ENCODE results near the gene LMAN2. TPM values are rescaled to one million over a fixed set of nuclear protein-coding genes. Genes with fewer than 3 reads are reported as not detected.

Gene LMAN2, protein sequence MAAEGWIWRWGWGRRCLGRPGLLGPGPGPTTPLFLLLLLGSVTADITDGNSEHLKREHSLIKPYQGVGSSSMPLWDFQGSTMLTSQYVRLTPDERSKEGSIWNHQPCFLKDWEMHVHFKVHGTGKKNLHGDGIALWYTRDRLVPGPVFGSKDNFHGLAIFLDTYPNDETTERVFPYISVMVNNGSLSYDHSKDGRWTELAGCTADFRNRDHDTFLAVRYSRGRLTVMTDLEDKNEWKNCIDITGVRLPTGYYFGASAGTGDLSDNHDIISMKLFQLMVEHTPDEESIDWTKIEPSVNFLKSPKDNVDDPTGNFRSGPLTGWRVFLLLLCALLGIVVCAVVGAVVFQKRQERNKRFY
- 118 TPM for polyA plus RNA-seq (ENCODE audit: insufficient read length)
- long read RNA-seq, donor 1, transcript LMAN2-201 (8 exons, 1,800 nt), result major isoform, 75 of 90 reads
- long read RNA-seq, donor 1, partial matches to known transcripts, result 5 of 90 reads
- long read RNA-seq, donor 1, other reads (novel, unspliced or antisense), result 8 of 90 reads
- long read RNA-seq, donor 2, transcript LMAN2-201 (8 exons, 1,800 nt), result major isoform, 52 of 65 reads
- long read RNA-seq, donor 2, partial matches to known transcripts, result 0 of 65 reads
- long read RNA-seq, donor 2, other reads (novel, unspliced or antisense), result 8 of 65 reads
- long read RNA-seq, donor 3, transcript LMAN2-201 (8 exons, 1,800 nt), result major isoform, 54 of 55 reads
- long read RNA-seq, donor 3, partial matches to known transcripts, result 0 of 55 reads
- long read RNA-seq, donor 3, other reads (novel, unspliced or antisense), result 0 of 55 reads
- long read RNA-seq, donor 4, partial matches to known transcripts, result 0 of 5 reads
- long read RNA-seq, donor 4, other reads (novel, unspliced or antisense), result 0 of 5 reads
- long read RNA-seq, donor 5, transcript LMAN2-201 (8 exons, 1,800 nt), result major isoform, 107 of 120 reads
- long read RNA-seq, donor 5, partial matches to known transcripts, result 0 of 120 reads
- long read RNA-seq, donor 5, other reads (novel, unspliced or antisense), result 12 of 120 reads
- long read RNA-seq, donor 6, transcript LMAN2-201 (8 exons, 1,800 nt), result major isoform, 56 of 101 reads
- long read RNA-seq, donor 6, partial matches to known transcripts, result 21 of 101 reads
- long read RNA-seq, donor 6, other reads (novel, unspliced or antisense), result 21 of 101 reads
- long read RNA-seq, donor 7, transcript LMAN2-201 (8 exons, 1,800 nt), result major isoform, 85 of 126 reads
- long read RNA-seq, donor 7, partial matches to known transcripts, result 33 of 126 reads
- long read RNA-seq, donor 7, other reads (novel, unspliced or antisense), result 5 of 126 reads
- long read RNA-seq, donor 8, transcript LMAN2-201 (8 exons, 1,800 nt), result major isoform, 32 of 33 reads
- long read RNA-seq, donor 8, partial matches to known transcripts, result 0 of 33 reads
- long read RNA-seq, donor 8, other reads (novel, unspliced or antisense), result 0 of 33 reads

DNA sequence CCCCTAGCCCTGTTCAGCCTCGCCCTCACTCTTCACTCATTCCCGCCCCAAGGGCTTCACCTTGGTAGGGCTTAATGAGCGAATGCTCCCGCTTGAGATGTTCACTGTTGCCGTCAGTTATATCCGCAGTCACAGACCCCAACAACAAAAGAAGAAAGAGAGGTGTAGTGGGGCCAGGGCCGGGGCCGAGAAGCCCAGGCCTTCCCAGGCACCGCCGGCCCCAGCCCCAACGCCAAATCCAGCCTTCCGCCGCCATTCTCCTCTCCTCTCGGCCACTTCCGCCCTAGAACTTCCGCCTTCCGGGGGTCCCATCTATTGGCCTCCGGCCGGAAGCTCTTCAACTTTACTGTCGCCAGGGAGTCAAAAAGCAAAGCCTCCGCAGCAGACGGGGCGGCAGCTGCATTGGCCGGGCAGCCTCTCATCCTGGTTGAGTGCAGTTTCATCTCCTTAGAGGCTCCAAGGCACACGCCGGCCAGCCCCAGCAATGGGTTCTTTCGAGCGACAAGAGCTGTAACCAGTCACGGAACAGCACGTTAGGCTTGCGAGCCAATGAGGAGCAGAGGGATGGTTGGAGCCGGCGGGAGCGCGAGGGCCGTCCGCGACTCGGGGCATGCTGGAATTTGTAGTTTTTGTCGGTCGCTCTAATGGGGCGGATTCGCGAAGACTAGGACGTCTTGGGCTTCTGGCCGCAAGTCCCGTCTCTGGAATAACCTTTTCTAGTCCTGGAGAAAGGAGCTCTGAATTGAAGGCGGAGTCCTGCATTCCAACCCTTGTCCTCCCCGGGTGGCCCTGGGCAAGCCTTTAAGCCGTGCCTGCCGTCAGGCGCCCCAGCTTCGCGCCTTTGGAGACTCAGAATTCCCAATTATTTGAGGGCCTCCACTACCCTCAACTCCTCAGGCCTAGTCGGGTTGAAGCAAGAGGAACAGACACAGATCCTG lies at the start of gene LMAN2:
Gene LMAN2 (minus strand): TSS at position 277 of the 938 bp plus-strand sequence. CDS start 21 bp downstream, at position 256.
- DNase-seq, result peak; percentile 95

- no peak for DNase-seq
Measured at GRCh38 chr5:177399997-177400868, 48.8 kb upstream of the LMAN2 start, which contains the start of gene PFN3. PFN3 (minus strand) TSS chr5:177400661; CDS start chr5:177400576, 85 bp downstream.

DNA sequence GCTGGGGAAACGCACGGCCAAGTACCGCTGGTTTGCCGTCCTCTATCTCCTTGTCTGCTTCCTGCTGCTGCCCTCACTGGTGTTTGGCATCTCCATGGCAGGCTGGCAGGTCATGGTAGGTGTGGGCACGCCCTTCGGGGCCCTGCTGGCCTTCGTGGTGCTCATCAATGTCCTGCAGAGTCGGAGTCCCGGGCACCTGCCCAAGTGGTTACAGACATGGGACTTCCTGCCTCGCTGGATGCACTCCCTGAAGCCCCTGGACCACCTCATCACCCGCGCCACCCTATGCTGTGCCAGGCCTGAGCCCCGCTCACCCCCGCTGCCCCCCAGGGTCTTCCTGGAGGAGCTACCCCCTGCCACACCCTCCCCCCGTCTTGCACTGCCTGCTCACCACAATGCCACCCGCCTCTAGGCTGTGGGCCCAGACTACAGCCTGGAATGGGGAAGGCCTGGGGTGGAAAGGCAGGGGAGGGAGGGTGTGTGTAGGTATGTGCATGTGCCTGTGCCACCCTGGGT lies 46.5 kb upstream of the LMAN2 start:
- no peak for DNase-seq

- no peak for DNase-seq
Measured at GRCh38 chr5:177396807-177397206, 45.3 kb upstream of the LMAN2 start.

DNA sequence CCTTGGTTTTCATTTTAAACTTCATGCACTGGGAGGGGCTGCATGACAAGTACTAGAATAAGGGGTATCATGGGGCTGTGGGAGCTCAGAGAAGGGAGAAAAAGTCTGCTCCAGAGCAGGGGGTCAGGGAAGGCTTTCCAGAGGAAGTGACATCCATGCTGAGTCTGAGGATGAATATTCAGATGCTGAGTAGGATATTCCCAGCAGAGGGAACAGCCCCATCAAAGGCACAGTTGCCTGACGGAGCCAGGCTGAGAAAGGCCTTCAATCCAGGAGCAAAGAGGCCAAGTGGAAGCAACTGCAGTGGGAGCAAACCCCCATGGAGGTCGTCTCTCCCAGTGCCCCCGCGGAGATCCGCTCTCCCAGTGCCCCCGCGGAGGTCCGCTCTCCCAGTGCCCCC lies 44.6 kb upstream of the LMAN2 start:
- no peak for DNase-seq

GRCh38 chr5:177393990-177394389 lies 42.5 kb upstream of the LMAN2 start:
- DNase-seq, result no peak

DNA sequence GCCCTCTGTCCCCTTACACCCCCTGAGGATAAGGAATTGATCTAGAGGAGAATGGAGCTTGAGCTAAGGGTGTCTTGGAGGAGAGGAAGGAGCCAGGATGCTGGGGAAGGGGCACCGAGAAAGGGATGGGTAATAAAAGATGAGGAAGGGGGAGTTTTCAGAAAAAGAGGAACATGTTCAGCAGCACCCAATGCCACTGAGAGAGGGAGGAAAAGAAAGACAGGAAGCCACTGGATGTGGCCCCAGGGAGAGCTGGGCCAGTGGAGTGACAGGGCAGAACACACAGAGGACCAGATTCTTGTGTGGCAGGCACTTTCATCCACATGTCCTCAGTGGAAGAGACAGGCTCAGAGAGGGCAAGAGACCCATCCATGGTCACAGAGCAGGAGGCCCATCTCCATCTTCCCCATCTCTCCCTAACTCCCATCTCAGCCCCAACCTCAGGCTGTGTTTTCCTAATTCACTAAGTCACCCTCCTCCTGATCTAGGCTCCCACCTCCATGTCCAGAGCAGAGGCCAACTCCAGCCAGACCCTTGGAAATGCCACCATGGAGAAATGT lies 41.8 kb upstream of the LMAN2 start:
- DNase-seq, result no peak

DNA sequence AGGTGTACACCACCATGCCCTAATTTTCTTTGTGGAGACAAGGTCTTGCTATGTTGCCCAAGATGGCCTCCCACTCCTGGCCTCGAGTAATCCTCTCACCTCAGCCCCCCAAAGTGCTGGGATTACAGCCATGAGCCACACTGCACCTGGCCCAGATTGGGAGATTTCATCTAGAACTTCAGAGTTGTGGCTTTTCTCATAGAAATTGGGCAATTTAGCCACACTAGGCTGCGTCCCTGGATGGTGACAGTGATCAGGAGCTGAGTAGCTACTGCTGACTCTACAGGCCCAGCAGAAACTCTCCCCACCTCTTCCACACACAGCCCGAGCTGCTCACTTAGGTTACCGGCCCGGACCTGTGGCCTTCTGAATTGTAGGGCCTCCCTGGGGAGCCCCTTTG lies 41.3 kb upstream of the LMAN2 start:
- DNase-seq, result no peak

DNA sequence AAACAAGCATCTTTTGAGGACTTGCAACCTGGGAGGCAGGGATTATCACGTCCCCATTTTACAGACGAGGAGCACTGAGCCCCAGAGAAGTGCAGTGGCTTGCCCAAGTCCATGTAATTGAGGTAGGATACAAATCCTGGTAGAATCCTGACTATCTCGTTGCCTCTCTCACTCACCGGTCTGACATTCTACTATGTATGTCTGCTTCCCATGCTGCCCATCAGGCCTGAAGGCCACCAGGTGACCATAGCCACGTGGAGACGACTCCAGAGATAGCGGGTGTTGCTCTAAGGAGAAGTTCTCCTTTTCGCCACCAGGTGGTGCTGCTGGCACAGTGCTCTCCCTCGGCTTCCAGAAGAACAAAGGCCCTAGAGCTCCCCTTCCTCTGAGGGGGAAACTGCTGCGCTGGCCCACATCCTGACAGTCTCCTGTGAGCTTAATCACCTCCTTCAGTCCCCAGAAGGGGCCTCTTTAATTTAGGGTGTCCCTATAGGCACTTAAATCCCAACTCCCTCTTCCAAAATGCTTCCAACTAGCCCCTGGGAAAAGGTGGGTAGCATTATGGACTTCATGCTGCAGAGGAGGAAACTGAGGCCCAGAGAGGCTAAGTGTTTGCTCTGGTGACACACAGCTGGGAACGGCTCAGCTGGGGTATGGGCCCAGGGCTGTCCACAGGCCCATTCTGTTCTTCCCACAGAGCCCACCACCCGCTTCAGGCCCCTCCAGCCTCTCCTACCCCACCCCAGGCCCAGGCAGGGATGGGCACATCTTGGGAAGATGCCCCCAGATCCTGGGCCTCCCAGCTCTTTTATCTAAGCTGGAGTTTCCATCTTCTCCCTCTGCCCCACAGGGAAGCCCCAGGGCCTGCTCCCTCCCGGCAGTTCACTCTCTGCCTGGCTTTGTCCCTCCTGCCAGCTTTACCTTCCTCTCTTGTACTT lies 39.2 kb upstream of the LMAN2 start:
- peak; percentile 88 for DNase-seq

DNA sequence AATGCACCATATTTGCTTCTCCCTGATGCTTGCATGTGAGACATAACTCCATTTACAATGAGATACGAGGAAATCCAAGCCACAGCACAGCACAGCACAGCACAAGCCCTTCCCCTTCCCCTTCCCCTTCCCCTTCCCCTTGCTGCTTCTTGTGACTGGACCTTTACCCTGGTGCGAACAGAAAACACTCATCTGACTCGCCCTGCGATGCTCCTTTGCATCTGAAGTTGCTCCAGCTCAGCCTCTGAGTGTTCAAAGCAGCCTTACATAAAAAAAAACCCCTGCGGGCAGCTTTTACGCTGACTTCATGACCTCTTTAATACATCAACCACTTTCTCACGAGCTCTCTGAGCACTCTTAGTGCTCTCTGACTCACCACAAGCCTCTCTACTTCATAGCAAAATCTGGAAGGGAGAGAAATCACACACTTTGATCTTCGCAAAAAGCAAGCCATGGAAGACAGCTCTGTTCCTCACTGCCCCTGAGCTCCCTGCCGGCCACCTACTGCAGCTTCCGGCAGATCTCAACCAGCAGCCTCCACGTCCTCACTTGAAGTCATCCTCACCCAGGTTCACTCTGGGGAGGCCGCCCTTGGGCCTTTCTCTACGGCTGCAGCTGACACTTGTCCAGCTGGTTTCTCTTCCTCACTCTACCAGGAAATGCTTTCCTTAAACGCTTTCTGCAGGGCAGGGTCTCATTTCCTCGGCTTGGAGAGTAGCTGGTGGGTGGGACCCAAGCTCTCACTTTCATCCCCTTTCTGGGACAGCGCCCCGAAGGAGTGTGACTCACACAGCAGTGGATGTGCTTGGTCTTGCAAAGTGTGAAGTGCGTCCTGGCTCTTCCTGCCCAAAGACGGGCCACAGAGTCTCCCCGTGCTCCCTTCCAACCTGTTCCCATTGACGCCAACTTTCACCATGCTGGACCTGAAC lies 38.0 kb upstream of the LMAN2 start:
- DNase-seq, result no peak

- DNase-seq, result no peak
Measured at GRCh38 chr5:177388521-177389052, 37.1 kb upstream of the LMAN2 start.

GRCh38 chr5:177387405-177387804 lies 35.9 kb upstream of the LMAN2 start:
- DNase-seq, result no peak

DNA sequence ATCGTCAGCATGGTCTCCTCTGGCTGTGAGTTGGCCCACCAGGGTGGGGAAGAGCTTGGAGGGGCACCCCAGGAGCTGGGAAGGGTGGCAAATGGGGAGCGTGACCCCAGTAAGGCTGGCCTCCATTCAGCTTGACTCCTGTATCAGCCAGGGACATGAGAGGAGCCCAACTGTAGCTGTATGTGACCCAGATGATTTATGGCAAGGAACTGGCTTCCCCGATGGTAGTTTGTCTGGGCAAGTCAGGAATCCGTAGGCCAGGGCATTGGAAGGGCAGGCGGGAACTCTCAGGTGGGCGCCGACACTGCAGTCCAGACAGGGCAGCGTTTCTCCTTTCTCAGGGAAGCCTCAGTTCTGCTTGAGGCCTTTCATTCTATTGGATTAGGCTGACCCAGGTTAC lies 35.1 kb upstream of the LMAN2 start:
- no peak for DNase-seq

GRCh38 chr5:177385720-177386119 lies 34.3 kb upstream of the LMAN2 start:
- no peak for DNase-seq

DNA sequence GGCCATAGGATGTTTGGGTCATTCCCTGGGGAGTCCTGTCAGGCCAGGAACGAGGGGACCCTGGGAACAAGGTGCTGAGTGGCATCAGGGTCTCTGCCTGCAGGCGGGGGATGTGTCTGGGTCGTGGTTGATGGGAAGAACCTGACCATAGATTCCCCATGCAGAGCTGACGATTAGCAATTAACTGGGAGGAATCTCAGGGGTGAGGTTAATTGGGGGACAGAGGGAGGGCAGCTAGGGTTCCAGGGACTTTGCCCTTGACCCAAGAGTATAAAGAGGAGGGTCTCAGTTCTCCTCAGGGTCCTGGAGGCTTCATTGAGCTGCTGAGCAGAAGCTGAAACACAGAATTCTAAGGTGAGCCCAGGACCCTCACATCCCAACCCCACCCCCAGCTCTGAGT lies 32.7 kb upstream of the LMAN2 start, which contains the start of gene SLC34A1:
Gene SLC34A1 (plus strand): TSS at position 301 of the 400 bp plus-strand sequence. CDS start 1,308 bp downstream, outside the sequence.
- no peak for DNase-seq

DNA sequence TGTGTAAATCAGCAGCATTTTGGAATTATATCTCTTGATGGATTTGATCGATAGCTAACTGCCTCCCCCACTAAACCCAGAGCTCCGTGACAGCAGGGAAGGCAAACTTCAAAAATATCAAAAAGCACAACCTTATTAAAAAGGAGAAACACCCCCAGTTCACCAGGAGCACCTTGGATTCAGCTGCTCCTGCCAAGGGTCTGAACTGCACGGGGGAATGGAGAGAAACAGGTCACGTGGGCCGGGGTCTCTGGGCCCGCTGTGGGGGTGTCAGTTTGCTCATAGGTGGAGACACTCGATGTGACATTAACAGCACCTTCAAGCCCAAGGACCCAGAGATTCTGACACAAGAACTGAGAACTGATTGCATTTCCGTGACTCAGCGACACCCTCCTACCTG lies 31.7 kb upstream of the LMAN2 start:
- DNase-seq, result no peak

All from left kidney (tissue), 8 donors.